Motor neuron (in vitro differentiated cells): Measurements from ENCODE around the gene MAML2. TPM values are rescaled to one million over a fixed set of nuclear protein-coding genes. Genes with fewer than 3 reads are reported as not detected.
A peak's percentile ranks its signal among the peaks of the same experiment; 100 is the strongest.

Experiments
- ATAC-seq, 8 experiments: fragments of 200-7000 bp; cut with Tn5 transposase; replicated peaks in 6 of 8; 2 replicates each; pipeline ENCODE4 v1.8.0; 2021; ENCODE audit warnings: mild to moderate bottlenecking in 8 of 8, moderate library complexity in 8 of 8
- H3K27ac ChIP-seq, 2 donors: fragments of 250-450 bp; sonication (Bioruptor Pico); 2 replicates each; pipeline ENCODE4 v1.9.0; 2021; ENCODE audit warnings: antibody characterized with exemption in 2 of 2, mild to moderate bottlenecking in 2 of 2, moderate library complexity in 1 of 2
- H3K4me1 ChIP-seq, 2 donors: fragments of 250-450 bp; sonication (Bioruptor Pico); replicated peaks in 1 of 2; 2 replicates each; pipeline ENCODE4 v1.6.1; 2021; ENCODE audit warnings: antibody characterized with exemption in 2 of 2, mild to moderate bottlenecking in 2 of 2, moderate library complexity in 1 of 2
- H3K4me3 ChIP-seq, 5 donors: fragments of 250-450 bp; sonication (Bioruptor Pico); 2 replicates each; pipeline ENCODE4 v1.9.0; 2021; ENCODE audit warnings: antibody characterized with exemption in 5 of 5, mild to moderate bottlenecking in 5 of 5, moderate library complexity in 4 of 5
- WGBS, 10 experiments: fragments of 450-650 bp; shearing (Covaris generic); methylation state at CpG; one replicate each; pipeline ENCODE4 v1.0.0; 2022; 5-methylcytosine and 5-hydroxymethylcytosine counted together
- in situ Hi-C, 9 experiments: fragments of 400-800 bp; cut with MboI; loops; one replicate each; pipeline ENCODE4 v1.15.0; 2021; ENCODE audit warnings: low sequenced_read_pairs in 9 of 9, low pct_unique_long_range_greater_than_20kb in 2 of 9; ENCODE audit not compliant: unreplicated experiment in 9 of 9
- total RNA-seq, 8 experiments: library from RNA; unstranded; fragments of 300-600 nt; gene quantifications; 2 replicates each; pipeline versions ENCODE4 v1.2.3 to v1.2.4, GENCODE V29; 2022

Gene MAML2
- total RNA-seq, 8 experiments from 2014 or later, result 4.9 to 21.2 (median 6.4) TPM

- in situ Hi-C loops, result no loop called here
- 85 to 100% (median 93%) methylated on average over 1 to 4 of the region's 6 CpGs; no CpG with 5 or more reads in 1 of the 10 experiments for WGBS, 10 experiments
- peaks cover 8 to 15% of the 10 kb centered on the region in 2 donors for H3K4me1 ChIP-seq
- ATAC-seq, result no peak
- H3K4me3 ChIP-seq, result no peak overlapping the region
- no peak overlapping the region for H3K27ac ChIP-seq
These were observed 29.8 kb downstream of the MAML2 start for GRCh38 chr11:96313163-96313562.

GRCh38 chr11:96311120-96311568 is 31.9 kb downstream of the MAML2 start:
- no peak for ATAC-seq
- no peak overlapping the region for H3K4me3 ChIP-seq
- in situ Hi-C loops, result no loop called here
- H3K27ac ChIP-seq, result no peak overlapping the region
- 0 to 100% (median 92%) methylated on average over 1 to 2 of the region's 2 CpGs; no CpG with 5 or more reads in 2 of the 10 experiments for WGBS, 10 experiments
- H3K4me1 ChIP-seq, result peaks cover 21 to 28% of the 10 kb centered on the region in 2 donors

- ATAC-seq, result no peak
- WGBS, 10 experiments, result 56 to 100% (median 85%) methylated on average over 1 of the region's 1 CpG; no CpG with 5 or more reads in 2 of the 10 experiments
- in situ Hi-C loops, result no loop called here
- no peak overlapping the region for H3K27ac ChIP-seq
- H3K4me1 ChIP-seq, result peaks cover 24 to 31% of the 10 kb centered on the region in 2 donors
- H3K4me3 ChIP-seq, result no peak overlapping the region
These were observed 32.8 kb downstream of the MAML2 start for GRCh38 chr11:96310236-96310635.

GRCh38 chr11:96309643-96310017 is 33.4 kb downstream of the MAML2 start:
- no peak for ATAC-seq
- WGBS, 10 experiments, result 76 to 93% (median 88%) methylated on average over 2 to 5 of the region's 5 CpGs; no CpG with 5 or more reads in 3 of the 10 experiments
- Histone ChIP-seq H3K27ac (no peak overlapping the region), H3K4me3 (no peak overlapping the region), H3K4me1 (peaks cover 24 to 31% of the 10 kb centered on the region in 2 donors)
- in situ Hi-C loops, result no loop called here

GRCh38 chr11:96309016-96309642 is 33.9 kb downstream of the MAML2 start:
- peaks cover 24 to 31% of the 10 kb centered on the region in 2 donors for H3K4me1 ChIP-seq
- in situ Hi-C loops, result no loop called here
- no peak overlapping the region for H3K27ac ChIP-seq
- 20 to 95% (median 75%) methylated on average over 1 to 2 of the region's 2 CpGs; no CpG with 5 or more reads in 3 of the 10 experiments for WGBS, 10 experiments
- no peak for ATAC-seq
- H3K4me3 ChIP-seq, result no peak overlapping the region

- WGBS, 10 experiments, result 0 to 89% (median 20%) methylated on average over 1 to 3 of the region's 3 CpGs; no CpG with 5 or more reads in 2 of the 10 experiments
- Histone ChIP-seq H3K4me1 (peaks cover 24 to 31% of the 10 kb centered on the region in 2 donors), H3K4me3 (peak overlapping the region in 4 of 5 donors; percentile 3 to 35 (median 24)), H3K27ac (peak overlapping the region; percentile 43 to 76)
- ATAC-seq, result peak; percentile 15 to 53 (median 42)
- in situ Hi-C loops, result no loop called here
These were observed 35.2 kb downstream of the MAML2 start for GRCh38 chr11:96307776-96308140.

- Histone ChIP-seq H3K4me3 (peak overlapping the region in 4 of 5 donors; percentile 3 to 35 (median 24)), H3K27ac (peak overlapping the region; percentile 43 to 76), H3K4me1 (peaks cover 24 to 31% of the 10 kb centered on the region in 2 donors)
- WGBS, 10 experiments, result 0 to 36% (median 15%) methylated on average over 2 to 10 of the region's 10 CpGs
- in situ Hi-C loops, result no loop called here
- peak; percentile 84 to 93 (median 90) for ATAC-seq
These were observed 35.8 kb downstream of the MAML2 start for GRCh38 chr11:96306933-96307775.

GRCh38 chr11:96306600-96306932 is 36.4 kb downstream of the MAML2 start:
- Histone ChIP-seq H3K27ac (peak overlapping the region in 1 of 2 donors; percentile 71), H3K4me1 (peaks cover 24 to 31% of the 10 kb centered on the region in 2 donors), H3K4me3 (peak overlapping the region in 3 of 5 donors; percentile 23 to 35 (median 26))
- ATAC-seq, result peak in 6 of 8 experiments; percentile 3 to 37 (median 20)
- in situ Hi-C loops, result no loop called here
- WGBS, 10 experiments, result 0 to 33% (median 13%) methylated on average over 1 to 3 of the region's 3 CpGs

- in situ Hi-C loops, result no loop called here
- Histone ChIP-seq H3K27ac (peak overlapping the region in 1 of 2 donors; percentile 71), H3K4me3 (no peak overlapping the region), H3K4me1 (peaks cover 24 to 31% of the 10 kb centered on the region in 2 donors)
- no peak for ATAC-seq
- WGBS, 10 experiments, result 17 to 100% (median 60%) methylated on average over 1 of the region's 1 CpG; no CpG with 5 or more reads in 5 of the 10 experiments
These were observed 36.9 kb downstream of the MAML2 start for GRCh38 chr11:96306071-96306470.

- WGBS, 10 experiments, result 86 to 100% (median 91%) methylated on average over 2 to 3 of the region's 3 CpGs; no CpG with 5 or more reads in 6 of the 10 experiments
- in situ Hi-C loops, result no loop called here
- Histone ChIP-seq H3K4me1 (peaks cover 24 to 25% of the 10 kb centered on the region in 2 donors), H3K4me3 (no peak overlapping the region), H3K27ac (no peak overlapping the region)
- ATAC-seq, result no peak
These were observed 39.0 kb downstream of the MAML2 start for GRCh38 chr11:96303980-96304379.

- H3K27ac ChIP-seq, result no peak overlapping the region
- peaks cover 16 to 17% of the 10 kb centered on the region in 2 donors for H3K4me1 ChIP-seq
- no peak for ATAC-seq
- no peak overlapping the region for H3K4me3 ChIP-seq
- in situ Hi-C loops, result no loop called here
- 0 to 100% (median 78%) methylated on average over 1 of the region's 1 CpG; no CpG with 5 or more reads in 4 of the 10 experiments for WGBS, 10 experiments
These were observed 39.9 kb downstream of the MAML2 start for GRCh38 chr11:96303064-96303463.

- Histone ChIP-seq H3K4me1 (peaks cover 7 to 12% of the 10 kb centered on the region in 2 donors), H3K27ac (no peak overlapping the region), H3K4me3 (no peak overlapping the region)
- no peak for ATAC-seq
- in situ Hi-C loops, result no loop called here
- 85 to 100% (median 92%) methylated on average over 1 to 2 of the region's 2 CpGs; no CpG with 5 or more reads in 1 of the 10 experiments for WGBS, 10 experiments
These were observed 41.2 kb downstream of the MAML2 start for GRCh38 chr11:96301818-96302217.
